DMS 273 (cell line): ENCODE data around the gene KSR2.

Experiments
- DNase-seq: peaks from one replicate; lab custom pipeline; 2025; ENCODE audit not compliant: unreplicated experiment; lab: John Stamatoyannopoulos, UW

KSR2 gene

DNA sequence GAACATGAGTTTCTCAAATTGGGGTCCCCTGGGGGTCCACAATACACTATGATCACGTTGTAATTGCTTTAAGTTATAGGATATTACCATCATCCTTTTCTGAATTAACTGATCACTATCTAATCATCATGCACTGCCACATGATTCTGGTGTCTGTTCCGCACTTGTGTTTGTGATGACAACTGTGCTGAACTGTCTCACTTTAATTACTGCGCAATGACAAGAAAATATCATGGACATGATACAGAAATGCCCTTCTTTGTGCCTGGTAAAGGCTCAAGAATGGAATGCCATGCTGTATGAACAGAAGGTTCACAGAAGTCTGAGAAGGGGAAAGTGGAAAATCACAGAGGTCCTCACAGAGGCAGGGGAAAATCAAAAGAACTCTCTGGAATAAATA is 541.6 kb downstream of the KSR2 start:
- no peak for DNase-seq

DNA sequence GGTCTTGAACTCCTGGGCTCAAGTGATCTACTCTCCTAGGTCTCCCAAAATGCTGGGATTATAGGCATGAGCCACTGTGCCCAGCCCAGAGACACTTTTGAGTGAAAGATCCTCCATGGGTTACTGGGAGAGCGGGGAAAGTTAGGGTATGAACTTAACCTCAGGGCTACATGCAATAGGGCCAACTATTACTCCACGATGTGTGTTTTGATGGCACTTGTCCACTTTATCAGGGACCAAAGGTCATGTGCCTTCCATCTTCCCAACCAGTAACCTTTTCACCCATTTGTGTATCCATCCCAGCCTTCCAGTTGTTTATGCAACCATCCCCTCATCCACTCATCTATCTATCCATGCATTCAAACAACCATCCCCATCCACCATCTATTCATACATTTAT is 546.8 kb downstream of the KSR2 start:
- no peak for DNase-seq

DNA sequence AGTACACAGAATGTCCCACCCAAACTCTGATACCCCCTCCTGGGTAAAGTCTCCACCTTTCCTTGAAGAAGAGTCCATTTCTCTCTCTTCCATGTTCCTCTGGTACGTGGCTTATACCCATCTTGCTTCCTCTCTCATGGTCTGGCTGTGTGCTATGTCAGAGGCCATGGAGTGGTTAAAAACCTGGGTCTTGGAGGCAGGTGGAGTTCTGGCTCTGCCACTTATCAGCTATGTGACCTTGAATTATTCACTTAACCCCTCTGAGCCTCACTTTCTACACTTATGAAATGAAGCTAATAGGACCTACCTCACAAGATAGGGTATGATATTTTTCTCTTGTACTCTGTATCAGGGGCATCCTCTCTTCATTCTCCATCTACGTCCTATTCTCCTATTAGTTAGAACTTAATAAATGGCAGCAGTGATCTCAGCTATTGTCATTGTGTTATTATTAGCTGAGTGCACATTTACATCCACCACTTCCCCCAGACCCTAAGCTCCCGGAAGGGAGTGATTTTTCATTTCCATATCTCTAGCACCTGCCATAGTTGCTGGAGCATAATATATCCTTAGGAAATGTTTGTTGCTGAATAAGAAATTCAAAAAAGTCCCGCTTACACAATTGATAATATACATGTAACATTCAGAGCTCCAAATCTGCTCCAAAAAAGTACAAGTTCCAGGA is 547.6 kb downstream of the KSR2 start:
- DNase-seq = no peak

DNA sequence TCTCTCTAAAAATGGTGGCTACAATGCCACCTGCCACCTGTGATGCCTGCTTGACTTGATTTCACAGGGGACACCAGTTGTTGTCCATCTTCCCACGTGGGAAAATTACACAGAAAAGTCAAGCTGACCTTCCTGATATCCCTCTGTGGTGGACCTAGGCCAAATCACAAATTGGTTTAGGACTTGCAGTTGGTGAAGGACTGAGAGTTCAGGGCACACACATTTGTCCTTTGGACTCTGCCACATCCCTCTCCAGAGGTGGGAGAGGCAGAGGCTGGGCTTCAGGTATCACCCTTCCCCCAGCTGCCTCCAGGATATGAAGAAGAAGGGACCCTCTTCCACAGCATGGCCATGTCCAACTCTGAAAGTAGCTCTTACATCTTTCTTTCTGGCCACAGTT is 551.8 kb downstream of the KSR2 start:
- no peak for DNase-seq

DNA sequence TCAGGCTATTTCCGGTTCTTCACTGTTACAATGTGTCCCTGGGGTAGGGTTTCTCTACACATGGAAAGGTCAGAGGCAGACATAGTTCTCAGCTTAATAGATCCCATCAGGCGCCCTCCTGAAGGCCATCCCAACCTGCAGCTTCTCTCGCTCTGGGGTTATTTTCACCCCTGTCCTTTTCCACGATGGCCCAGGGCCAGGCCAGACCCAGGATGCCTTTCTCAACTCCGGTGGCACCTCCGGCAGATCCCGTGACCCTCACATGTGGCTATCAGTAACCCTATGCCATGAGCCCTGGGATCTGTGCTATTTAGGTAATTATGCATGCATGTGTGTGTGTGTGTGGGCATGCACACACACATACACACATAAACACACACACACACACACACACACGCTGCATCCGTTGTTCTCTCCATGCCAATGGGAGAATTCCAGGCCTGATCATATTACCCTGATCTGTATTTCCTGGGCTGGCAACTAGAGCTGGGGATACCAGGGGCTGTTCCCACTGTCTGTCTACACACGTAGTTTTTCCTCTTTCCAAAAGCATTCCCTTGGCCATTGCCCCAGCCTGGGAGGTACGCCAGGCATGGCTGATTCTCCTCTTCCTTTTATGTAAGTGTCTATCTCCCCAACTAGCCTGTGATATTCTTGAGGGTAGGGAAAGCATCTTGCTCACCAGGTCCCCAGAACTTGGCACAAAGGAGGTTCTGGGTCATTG is 556.2 kb downstream of the KSR2 start:
- DNase-seq = no peak

DNA sequence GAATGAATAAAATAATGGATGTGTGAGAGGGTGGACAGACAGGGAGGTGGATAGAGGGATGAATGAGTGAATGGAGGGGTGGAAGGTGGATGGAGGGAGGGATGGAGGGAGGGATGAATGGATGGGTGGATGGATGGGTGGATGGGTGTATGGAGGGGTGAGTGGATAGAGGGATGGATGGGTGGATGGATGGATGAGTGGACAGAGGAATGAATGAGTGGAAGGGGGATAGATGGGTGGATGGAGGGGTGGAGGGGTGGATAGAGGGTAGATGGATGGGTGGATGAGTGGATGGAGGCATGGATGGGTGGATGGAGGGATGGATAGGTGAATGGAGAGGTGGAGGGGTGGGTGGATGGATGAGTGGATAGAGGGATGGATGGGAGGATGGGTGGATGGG is 559.5 kb downstream of the KSR2 start:
- no peak for DNase-seq

DNA sequence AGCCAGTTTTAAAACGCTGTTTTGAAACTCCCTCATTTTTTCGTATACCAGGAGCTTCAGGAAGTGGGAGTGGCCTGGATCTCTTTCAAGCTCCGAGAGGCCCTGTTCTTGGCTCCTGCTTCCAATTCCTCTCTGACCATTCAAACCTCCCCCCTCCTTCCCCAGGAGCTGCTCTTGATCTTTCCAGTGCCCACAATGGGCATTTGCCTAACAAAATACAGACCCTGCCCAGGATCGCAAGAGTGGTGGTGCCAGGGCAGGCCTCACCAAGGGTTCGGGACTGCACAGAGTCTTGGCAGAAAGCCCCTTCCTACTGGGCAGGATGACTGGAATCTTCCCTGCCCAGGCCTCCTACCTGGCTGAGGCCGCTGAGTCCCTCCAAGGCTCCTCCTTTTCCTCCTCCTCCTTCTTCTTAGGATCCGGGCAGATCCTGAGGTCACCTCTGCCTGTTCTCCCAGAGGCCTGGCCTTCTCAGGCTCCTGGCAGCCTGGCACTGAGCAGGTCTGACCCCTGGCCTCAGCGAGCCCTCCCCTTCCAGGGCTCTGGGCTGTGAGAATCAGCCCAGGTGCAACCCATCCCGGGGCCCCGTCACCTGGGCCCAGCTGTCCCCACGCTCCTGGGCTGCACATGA is 560.5 kb downstream of the KSR2 start:
- DNase-seq = peak; percentile 52

DNA sequence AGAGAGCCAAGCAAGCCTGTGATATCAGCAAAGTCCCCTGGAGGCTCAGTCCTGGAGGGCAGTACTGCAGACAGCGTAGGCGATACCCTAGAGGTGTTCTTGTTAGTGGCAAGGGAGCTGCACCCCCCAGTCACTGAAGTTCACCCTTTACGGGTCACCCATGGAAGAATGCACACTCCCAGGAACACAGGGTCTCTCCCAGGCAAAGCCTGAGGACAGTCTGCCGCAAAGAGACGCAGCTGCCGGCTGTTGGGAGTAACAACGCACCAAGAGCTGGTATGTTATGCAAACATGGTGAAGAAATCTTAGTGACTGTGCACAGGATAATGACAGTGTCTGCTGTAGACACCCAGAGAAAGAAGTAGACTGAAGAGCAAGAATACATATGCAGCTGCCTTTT is 563.9 kb downstream of the KSR2 start:
- DNase-seq = peak; percentile 40

DNA sequence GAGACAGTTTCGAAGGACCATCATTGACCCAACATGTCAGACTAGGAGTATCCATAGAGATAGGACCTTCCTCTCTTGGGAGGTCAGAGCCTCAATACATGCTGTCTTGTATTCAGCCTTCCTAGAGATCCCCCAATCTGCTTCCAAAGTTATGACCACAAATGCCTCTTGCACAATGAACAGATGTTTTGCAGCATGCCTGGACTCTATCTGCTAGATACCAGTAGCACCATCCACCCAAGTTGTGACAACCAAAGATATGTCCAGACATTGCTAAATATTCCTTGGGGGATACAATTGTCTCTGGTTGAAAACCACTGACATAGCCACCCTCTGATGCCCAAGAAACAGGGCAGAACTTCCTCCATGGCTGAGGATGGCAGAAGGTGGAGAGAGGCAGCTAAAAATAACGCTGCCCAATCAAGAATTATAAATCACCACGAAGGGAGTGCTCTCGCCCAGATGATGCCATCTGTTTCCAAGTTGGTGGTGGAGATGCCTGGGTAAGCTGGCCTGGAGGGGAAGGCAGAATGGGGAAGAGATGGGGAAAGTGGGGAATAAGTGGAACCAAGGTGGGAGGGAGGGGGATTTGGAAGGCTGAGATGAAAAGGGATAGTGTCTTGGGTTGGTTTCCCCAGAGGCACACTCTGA is 564.5 kb downstream of the KSR2 start:
- DNase-seq = peak; percentile 70

DNA sequence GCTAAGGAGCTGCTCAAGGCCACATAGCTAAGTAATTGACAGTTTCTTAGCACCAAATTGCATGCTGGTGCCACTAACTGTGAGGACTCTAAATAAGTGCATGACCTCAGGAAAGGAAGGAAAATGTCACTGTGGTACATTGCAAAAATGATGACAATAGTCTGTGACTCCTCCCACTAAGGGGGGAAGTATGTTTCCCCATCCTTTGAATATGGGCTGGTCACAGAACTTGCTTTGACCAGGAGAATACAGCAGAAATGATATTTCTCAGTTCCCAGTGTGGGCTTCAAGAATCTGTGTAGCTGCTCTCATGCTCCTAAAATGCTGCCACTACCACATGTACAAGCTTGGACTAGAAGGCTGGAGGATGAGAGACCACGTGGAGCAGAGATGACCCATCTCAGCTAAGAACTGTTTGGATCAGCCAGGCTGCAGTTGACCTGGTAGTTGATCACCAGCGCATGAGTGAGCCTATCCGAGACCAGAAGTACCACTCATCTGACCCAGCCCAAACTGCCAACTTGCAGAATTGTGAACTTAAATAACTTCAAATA is 565.1 kb downstream of the KSR2 start:
- DNase-seq = no peak
